Amygdala (tissue), 56 donors: Measurements from ENCODE around the gene EIF3L.

Experiments used
- DNase-seq, 56 donors: peaks; one replicate each; lab custom pipeline; 2025; lab: John Stamatoyannopoulos, UW

Gene EIF3L

GRCh38 chr22:37848587-37849088, 581 bp upstream of the EIF3L start:
- no peak for DNase-seq

DNA sequence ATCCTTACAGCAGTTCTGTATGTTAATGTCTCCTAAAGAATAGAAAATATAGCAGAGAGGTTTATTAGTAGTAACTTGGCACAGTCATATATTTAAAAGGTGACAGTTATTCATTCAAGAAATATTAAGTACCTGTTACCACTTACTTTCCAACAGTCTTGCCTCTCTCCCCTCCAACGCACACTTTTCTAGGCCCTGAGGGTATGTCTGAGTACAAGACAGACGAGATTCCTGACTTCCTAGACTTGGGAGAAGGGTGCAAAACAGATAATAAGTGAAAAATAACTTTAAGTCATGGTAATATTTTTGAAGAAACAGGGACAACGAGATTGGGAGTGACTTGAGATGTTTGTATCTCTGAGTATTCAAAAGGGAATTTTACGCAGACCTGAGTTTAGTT, 1.6 kb downstream of the EIF3L start:
- DNase-seq = no peak

- no peak for DNase-seq
These were observed 3.2 kb downstream of the EIF3L start for GRCh38 chr22:37852418-37852817.

- DNase-seq = no peak
These were observed 5.7 kb downstream of the EIF3L start for GRCh38 chr22:37854946-37855345.

DNA sequence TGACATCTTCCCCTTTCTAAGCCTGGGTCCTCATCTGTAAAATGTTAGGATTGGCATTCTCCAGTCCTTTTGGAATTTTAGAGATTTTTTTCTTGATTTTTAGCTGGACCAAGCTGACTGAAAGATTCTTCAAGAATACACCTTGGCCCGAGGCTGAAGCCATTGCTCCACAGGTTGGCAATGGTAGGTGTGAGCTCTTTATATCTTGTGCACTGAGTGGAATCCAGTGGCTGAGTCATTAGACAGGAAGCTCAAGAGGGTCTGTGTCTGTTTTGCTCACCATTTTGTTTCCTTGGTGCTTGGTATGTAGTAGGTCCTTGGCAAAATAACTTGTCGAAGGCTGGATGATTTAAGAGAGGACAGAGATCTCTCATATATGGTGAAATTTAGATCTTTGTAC, 6.2 kb downstream of the EIF3L start:
- DNase-seq = no peak

DNA sequence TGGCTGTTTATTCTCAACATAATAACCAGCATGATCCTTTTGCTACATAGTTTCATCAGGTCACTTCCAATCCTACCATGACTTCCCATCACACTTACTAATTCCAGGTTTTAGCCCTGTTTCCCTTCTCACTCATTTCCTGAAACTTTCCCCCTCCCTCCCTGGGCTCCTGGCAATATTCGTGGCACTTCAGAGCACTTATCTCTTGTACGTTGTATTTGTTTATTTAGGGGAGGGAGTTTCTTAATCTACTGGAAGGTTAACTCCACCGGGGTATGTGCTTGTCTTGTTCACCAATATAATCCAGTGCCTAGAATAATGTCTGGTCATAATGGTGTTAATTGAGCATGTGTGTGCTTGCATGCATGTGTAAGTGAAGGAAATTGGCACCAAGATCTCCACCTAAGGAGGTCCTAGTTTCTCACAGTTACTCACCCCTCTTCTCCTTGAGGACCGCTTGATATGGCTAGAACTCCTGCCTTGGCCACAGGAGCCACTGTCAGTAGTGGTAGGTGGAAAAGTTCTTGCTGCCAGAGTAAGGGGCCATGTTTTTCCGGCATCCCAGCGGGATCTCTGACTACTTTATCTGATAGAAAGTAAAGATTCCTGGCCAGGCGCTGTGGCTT, 11.7 kb downstream of the EIF3L start:
- DNase-seq = no peak

GRCh38 chr22:37862570-37863325, 13.5 kb downstream of the EIF3L start:
- DNase-seq = no peak

DNA sequence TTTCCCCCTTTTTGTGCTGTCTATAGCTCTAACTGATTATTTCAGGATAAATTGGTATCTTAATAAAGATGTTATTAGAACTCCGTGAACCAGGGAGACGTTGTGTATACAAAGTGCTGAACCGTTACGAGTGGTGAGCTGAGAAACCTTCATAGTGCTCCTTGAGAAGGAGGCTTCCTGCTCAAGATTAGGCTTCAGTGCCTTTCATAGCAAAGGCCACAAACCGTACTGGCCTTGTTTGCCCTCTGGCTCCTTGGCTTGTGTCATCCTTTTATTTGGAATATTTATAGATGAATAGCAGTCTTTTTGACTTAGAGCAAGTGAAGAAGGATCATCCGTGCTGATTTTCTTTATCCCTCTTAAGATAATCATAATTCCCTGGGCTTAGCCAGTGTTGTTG, 16.3 kb downstream of the EIF3L start:
- no peak for DNase-seq

- no peak for DNase-seq
These were observed 21.1 kb downstream of the EIF3L start for GRCh38 chr22:37870273-37870672.

- DNase-seq = peak in 38 of 56 donors; percentile 8 to 88 (median 46)
These were observed 31.6 kb downstream of the EIF3L start for GRCh38 chr22:37880668-37881440.

GRCh38 chr22:37884420-37884819, 35.2 kb downstream of the EIF3L start:
- no peak for DNase-seq

- peak in 27 of 56 donors; percentile 16 to 75 (median 36) for DNase-seq
These were observed 38.6 kb downstream of the EIF3L start for GRCh38 chr22:37887584-37888378.

DNA sequence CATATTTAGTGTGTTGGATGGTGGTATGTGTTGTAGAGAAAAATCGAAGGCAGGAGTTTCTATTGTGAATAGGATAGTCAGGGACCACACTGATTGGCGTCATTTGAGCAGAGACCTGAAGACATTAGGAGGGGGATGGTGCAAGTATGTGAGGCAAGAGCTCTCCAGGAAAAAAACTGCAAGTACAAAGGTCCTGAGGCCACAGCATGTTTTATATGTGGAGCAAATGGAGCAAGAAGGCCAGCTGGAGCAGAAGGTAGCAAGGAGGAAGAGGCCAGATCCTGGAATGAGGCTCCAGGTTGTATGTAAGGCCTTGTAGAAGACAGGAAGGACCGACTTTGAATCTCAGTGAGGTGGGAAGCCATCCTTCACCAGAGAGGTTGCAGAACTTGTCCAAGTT, 42.7 kb downstream of the EIF3L start:
- no peak for DNase-seq

- peak in 53 of 56 donors; percentile 58 to 96 (median 83) for DNase-seq
These were observed 43.5 kb downstream of the EIF3L start for GRCh38 chr22:37892566-37893335.

- peak in 6 of 56 donors; percentile 16 to 52 (median 22) for DNase-seq
These were observed 44.4 kb downstream of the EIF3L start for GRCh38 chr22:37893583-37893983.

DNA sequence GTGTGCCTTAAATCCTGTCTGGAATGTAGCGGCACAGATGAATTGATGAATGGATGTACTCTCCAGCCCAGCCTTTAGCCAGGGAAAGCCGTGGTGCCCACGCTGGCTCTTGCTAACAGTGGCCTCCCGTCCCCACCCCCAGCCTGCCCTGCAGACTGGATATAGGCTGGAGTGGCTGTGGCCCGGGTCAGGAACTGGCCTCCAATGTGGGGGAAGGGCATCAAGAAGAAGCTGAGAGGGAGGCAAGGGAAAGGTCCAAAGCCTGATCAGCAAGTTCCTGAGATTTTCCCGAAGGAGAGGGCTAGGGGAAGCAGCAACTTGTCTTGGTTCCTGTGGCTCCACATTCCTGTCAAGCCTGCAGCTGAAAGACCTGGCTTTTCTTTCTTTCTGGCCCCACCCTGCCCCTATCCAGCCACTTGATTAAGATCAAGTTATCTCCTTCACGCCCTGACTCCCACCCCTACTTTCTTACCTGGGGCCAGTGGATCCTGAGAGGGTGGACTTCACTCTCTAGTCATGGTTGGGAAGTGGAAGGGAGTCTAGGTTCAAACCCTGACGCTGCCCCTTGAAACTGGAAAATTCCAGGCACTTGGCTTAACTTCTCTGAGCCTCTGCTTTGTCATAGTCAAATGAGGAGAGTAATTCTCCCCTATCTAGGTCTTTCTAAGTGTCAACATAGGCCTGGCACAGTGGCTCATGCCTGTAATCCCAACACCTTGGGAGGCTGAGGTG, 45.9 kb downstream of the EIF3L start:
- DNase-seq = peak in 5 of 56 donors; percentile 10 to 26 (median 15)

- no peak for DNase-seq
These were observed 47.0 kb downstream of the EIF3L start for GRCh38 chr22:37896181-37896592.

- DNase-seq = no peak
These were observed 47.7 kb downstream of the EIF3L start for GRCh38 chr22:37896939-37897338.

- DNase-seq = no peak
These were observed 48.6 kb downstream of the EIF3L start for GRCh38 chr22:37897807-37898206.
